ENCODE data around the gene KDM4C. TPM values are rescaled to one million over a fixed set of nuclear protein-coding genes. Genes with fewer than 3 reads are reported as not detected.

Gene KDM4C
- total and polyA plus RNA-seq, 2 of the 4 experiments (the other 2 are of a cell fraction): 11.8 to 23.8 TPM

DNA sequence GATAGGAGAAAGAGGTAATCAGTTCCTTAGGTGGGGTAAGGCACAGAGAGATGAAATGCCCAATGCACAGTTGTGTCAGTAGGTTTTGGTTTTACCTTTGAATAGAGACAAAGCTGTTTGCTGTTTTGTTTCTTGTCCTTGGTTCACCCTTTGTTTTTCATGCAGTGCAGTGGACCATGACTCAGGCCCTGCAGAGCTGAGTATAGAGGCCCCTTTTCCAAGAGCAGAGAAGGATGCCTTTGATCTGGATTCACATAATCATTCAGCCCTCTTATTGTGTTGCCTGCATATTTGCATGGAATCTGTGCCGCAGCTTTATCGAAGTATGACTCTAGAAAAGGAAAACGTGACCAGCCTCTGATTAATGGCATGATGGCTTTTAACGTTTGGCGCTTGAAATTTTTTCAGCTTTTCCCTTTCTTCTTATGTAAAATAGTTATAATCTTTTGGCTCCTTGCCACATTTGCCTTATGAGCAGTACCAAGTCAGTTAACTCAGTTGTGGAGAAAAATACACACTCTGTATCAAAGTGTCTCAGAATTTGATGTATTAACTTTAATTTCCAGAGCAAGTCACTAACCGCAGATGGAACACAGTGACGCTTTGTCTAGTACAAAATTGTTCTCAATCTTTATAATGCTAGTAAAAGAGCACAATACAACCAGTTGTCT, 197.6 kb downstream of the KDM4C start:
- dilution Hi-C loops (cut with HindIII; ENCODE audit: low sequenced_read_pairs, unreplicated experiment) (no loop called here), intact Hi-C loops (cut with micrococcal nuclease) (no loop called here), in situ Hi-C loops (cut with MboI; ENCODE audit: low sequenced_read_pairs) (no loop called here)
- Histone ChIP-seq H2BK5ac (ENCODE audit: low read depth, low read length, poor library complexity, severe bottlenecking) (no peak overlapping the region), H3K4me2 (ENCODE audit: low read depth, low read length) (peak overlapping the region; percentile 25; the same call in 1 of the 2 replicates), H3K36me3 (ENCODE audit: control insufficient read depth, insufficient read depth, low read length) (no peaks in the 10 kb centered on the region), H4K91ac (ENCODE audit: insufficient read depth, low read depth, low read length) (no peak overlapping the region), H3K4me3 (ENCODE audit: insufficient read depth, low read depth, low read length) (no peak overlapping the region), H4K8ac (ENCODE audit: low read depth in 2 of 2, low read length in 2 of 2) (no peak overlapping the region), H4K5ac (ENCODE audit: low read depth, low read length) (no peak overlapping the region), H2BK15ac (ENCODE audit: low read depth, low read length) (no peak overlapping the region), H3K9me1 (ENCODE audit: insufficient read depth, low read length) (no peaks in the 10 kb centered on the region), H2BK20ac (ENCODE audit: low read depth, low read length) (no peak overlapping the region), H3K9me3 (ENCODE audit: control insufficient read depth, insufficient read depth, low read length) (no peaks in the 10 kb centered on the region), H3K27ac (ENCODE audit: insufficient read depth, low read length) (no peak overlapping the region), H3K4me1 (ENCODE audit: control insufficient read depth, insufficient read depth, low read length) (peaks cover 2% of the 10 kb centered on the region; the same call in 1 of the 2 replicates), H3K4ac (ENCODE audit: low read depth, low read length) (no peak overlapping the region), H3K23ac (ENCODE audit: low read depth, low read length) (peak overlapping the region; percentile 56; the same call in 1 of the 2 replicates), H3K14ac (replicated peaks; ENCODE audit: low read depth, low read length) (peak overlapping the region; percentile 76; the same call in 1 of the 2 replicates), H2BK120ac (ENCODE audit: low read depth, low read length) (no peak overlapping the region), H3K9ac (ENCODE audit: low read depth, low read length) (no peak overlapping the region), H3K18ac (ENCODE audit: low read depth, low read length) (no peak overlapping the region), H2AK9ac (replicated peaks; ENCODE audit: low read depth, low read length, poor library complexity) (no peak overlapping the region), H2AFZ (replicated peaks; ENCODE audit: low read length, poor library complexity) (no peak overlapping the region), H3K79me1 (ENCODE audit: low read depth in 1 of 2, low read length in 2 of 2) (peaks cover 3 to 8% of the 10 kb centered on the region in 2 experiments; a peak in 1 of 4 replicates), H2AK5ac (ENCODE audit: low read depth, low read length) (no peak overlapping the region), H3K27me3 (ENCODE audit: control insufficient read depth, insufficient read depth, low read length) (no peaks in the 10 kb centered on the region), H3K56ac (ENCODE audit: extremely low read depth, insufficient read depth, low read length) (no peak overlapping the region), H4K20me1 (ENCODE audit: insufficient read depth, low read length) (no peaks in the 10 kb centered on the region)
- ChIA-PET POLR2A (ENCODE audit: unreplicated experiment) (no interaction called here), CTCF (no interaction called here)
- WGBS, 2 experiments (ENCODE audit: extremely low coverage in 2 of 2, insufficient read length in 1 of 2): no CpG with 5 or more reads among the region's 7 CpGs
- DNase-seq: peak; percentile 77
- no peak for TF ChIP-seq RAD21 (IDR thresholded peaks at IDR 0.05; ENCODE audit: low read length)
- 0 out of 2 replicates have a peak, but pooled peaks have one; percentile 4 for TF ChIP-seq NFE2L2 (IDR thresholded peaks at IDR 0.05; ENCODE audit: low read depth, low read length)
- no peak for TF ChIP-seq FOS (IDR thresholded peaks at IDR 0.05; ENCODE audit: low read depth, low read length)
- peak; percentile 91 for TF ChIP-seq BHLHE40 (IDR thresholded peaks at IDR 0.05; ENCODE audit: low read depth, low read length)
- peak; percentile 85 for ATAC-seq (ENCODE audit: low read depth)
- BruUV-seq (replicated peaks): no TSS peak
